ENCODE measurements around the gene KHSRP.

DNA sequence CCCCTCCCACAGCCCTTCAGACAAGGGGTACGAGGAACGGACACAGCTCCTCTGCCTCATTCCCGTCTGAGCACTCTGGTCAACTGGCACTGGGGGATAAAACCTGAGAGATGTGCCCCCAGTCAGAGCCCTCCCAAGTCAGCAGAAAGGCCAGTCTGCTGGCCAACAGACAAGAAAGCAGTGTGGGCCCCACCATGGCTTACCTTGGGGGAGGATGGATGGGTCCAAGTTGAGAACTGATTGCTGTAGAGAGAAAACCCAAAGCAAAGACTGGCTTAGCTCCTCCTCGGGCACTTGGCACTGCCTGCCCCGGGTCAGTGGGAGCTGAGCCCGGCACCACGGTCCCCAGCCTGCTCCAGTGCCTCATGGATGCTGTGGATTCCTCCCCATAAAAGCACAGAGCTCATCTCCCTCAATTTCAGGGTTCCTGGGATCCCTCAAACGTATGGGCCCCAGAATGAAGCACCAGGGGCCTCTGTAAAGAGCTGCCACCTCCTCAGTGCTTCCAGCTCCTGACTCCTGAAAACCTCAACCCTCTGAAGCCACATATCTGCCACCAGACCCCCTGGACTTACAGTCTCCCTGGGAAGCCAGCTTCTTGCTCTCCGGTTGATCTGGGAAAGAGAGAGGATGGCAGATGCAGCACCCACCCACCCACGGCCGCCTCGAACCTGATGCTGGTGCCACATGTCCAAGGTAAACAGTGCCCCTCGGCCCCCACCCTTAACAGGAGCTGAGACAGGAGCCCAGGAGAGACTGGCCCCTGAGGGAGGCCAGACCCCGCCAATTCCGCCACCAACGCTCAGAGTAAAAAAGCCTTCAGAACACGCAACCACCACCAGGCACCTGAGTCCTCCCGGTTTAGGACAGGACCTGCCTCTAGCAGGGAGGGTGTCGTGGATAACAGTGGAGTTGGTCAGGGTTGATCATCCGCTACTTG, 3.3 kb downstream of the KHSRP start:
- no peak for TF ChIP-seq POLR2A (IDR thresholded peaks at IDR 0.05)
- no peak for TF ChIP-seq CTCF (IDR thresholded peaks at IDR 0.05 in 8 of 11, conservative IDR thresholded peaks at IDR 0.05 in 3 of 11)
